ENCODE measurements around the gene RNASE11.
"Not testable (repeated sequence)": the region's sequence is repeated elsewhere in the genome, so short reads cannot be mapped to it uniquely, and the experiment has no call there.

The RNASE11 gene

DNA sequence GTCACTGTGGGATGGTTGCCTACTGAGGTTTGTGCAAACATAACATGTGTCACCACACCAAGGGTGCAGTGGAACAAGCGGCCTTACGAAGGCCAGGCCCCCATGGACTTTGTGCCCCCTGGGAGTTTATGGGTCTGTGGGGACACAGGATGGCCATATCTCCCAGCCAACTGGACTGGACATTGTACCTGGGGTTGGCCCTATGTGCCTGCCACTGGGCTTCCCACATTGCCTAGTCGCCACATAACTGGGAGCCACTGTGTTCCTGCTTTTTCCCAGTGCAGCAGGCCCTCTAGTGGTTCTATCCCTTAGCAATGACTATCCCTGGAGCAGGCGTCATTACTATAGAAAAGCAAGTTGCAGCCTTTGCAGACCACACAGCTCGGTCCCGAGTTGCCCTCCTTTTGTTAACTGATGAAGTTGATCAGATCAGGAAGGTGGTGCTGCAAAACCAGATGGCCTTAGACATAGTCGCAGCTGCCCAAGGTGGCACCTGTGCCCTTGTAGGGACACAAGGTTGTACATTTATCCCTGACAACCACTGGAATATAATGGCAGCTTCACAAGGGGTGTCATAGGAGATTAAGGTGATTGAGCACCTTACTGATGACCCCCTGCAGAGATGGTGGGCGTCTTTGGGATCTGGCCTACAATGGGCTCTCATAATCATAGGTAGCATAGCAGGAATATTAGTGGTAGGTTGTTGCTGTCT lies 18.5 kb upstream of the RNASE11 start:
- DNase-seq = peak; percentile 28
- H3K4me1 Mint-ChIP-seq = no peaks in the 10 kb centered on the region
- no peaks in the 10 kb centered on the region for H3K36me3 Mint-ChIP-seq (ENCODE audit: low read depth)
- no peak overlapping the region for H3K4me3 Mint-ChIP-seq
- no peaks in the 10 kb centered on the region for H3K9me3 Mint-ChIP-seq
- TF ChIP-seq, protein P1, sequence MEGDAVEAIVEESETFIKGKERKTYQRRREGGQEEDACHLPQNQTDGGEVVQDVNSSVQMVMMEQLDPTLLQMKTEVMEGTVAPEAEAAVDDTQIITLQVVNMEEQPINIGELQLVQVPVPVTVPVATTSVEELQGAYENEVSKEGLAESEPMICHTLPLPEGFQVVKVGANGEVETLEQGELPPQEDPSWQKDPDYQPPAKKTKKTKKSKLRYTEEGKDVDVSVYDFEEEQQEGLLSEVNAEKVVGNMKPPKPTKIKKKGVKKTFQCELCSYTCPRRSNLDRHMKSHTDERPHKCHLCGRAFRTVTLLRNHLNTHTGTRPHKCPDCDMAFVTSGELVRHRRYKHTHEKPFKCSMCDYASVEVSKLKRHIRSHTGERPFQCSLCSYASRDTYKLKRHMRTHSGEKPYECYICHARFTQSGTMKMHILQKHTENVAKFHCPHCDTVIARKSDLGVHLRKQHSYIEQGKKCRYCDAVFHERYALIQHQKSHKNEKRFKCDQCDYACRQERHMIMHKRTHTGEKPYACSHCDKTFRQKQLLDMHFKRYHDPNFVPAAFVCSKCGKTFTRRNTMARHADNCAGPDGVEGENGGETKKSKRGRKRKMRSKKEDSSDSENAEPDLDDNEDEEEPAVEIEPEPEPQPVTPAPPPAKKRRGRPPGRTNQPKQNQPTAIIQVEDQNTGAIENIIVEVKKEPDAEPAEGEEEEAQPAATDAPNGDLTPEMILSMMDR (IDR thresholded peaks at IDR 0.05) = peak; percentile 54
- H3K27me3 Mint-ChIP-seq (ENCODE audit: low read depth, poor library complexity) = peaks cover 9% of the 10 kb centered on the region
- H3K27ac Mint-ChIP-seq = no peak overlapping the region

DNA sequence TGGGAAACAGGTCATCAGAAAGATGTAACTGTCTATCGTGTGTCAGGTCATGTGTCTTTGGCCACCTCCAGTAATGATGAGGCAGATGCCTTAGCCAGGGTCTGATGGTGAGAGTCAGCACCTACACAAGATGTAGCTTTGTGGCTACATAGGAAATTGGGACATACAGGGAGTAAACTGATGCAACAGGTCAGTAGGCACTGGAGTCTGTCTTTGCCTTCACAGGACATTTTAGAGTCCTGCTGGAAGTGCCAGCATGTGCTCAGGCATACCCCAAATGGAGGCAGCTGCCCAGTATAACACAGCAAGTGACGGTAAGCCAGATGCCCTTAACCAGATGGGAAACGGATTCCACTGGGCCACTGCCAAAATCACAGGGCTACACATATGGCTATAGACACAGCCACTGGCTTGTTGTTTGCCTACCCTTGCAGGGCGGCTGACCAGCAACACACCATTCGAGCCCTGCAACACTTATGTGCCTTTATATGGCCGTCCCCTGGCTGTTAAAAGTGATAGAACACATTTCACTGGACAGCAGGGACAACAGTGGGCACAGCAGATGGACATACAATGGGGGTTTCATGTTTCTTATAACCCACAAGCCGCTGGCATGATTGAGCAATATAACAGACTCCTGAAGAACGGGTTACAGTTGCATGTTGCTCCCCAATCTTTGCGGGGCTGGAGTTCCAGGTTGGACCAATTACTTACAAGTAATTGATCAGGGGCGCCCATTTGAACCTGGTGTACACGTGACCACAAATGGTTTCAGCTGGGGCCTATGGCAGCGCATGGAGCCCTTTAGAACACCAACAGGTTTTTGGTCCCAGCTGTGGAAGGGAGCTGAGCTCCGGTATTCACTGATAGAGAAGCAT lies 16.3 kb upstream of the RNASE11 start:
- DNase-seq = no peak
- Mint-ChIP-seq H3K36me3 (ENCODE audit: low read depth) (no peaks in the 10 kb centered on the region), H3K27me3 (ENCODE audit: low read depth, poor library complexity) (peaks cover 9% of the 10 kb centered on the region), H3K9me3 (no peaks in the 10 kb centered on the region), H3K4me3 (no peak overlapping the region), H3K27ac (no peak overlapping the region), H3K4me1 (no peaks in the 10 kb centered on the region)
- TF ChIP-seq, protein P1 (IDR thresholded peaks at IDR 0.05) = no peak

DNA sequence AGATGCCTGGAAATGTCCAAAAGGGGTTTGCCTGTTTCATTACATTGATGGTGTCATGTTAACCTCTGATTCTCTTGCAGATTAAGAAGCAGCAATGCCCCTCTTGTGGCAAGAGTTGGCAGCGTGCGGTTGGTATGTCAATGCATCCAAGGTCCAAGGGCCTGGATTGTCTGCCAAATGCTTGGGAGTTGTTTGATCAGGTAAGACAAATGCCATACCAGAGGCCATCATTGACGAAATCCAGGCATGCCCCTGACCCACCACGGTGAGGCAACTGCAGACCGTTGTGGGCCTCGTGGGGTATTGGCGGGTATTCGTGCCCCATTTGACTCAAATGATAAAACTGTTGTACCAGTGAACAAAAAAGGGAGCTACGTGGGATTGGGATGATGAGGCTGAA lies 14.8 kb upstream of the RNASE11 start:
- H3K9me3 Mint-ChIP-seq = no peaks in the 10 kb centered on the region
- H3K4me3 Mint-ChIP-seq = no peak overlapping the region
- TF ChIP-seq, protein P1 (IDR thresholded peaks at IDR 0.05) = no peak
- no peak overlapping the region for H3K27ac Mint-ChIP-seq
- H3K36me3 Mint-ChIP-seq (ENCODE audit: low read depth) = no peaks in the 10 kb centered on the region
- H3K27me3 Mint-ChIP-seq (ENCODE audit: low read depth, poor library complexity) = peaks cover 9% of the 10 kb centered on the region
- DNase-seq = no peak
- H3K4me1 Mint-ChIP-seq = no peaks in the 10 kb centered on the region

DNA sequence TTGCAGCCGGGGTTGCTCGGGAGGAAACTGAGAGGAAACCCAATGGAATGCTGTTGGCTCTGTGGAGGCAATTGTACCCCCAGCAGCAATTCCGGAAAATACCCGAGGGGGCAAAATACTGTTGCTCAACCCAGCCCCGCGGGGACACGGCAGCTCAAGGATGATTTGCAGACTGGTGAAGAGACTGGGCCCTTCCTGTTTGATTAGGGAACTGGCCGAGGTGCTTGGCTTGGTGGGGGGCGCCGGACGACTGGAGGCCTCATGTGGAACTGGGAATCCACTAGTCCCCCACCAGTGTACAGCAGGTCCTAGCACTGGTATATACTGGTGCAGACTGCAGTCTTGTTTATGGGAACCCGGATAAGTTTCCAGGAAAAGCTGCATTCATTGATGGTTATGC lies 13.7 kb upstream of the RNASE11 start:
- H3K27me3 Mint-ChIP-seq (ENCODE audit: low read depth, poor library complexity) = peaks cover 4% of the 10 kb centered on the region
- H3K27ac Mint-ChIP-seq = no peak overlapping the region
- H3K9me3 Mint-ChIP-seq = no peaks in the 10 kb centered on the region
- DNase-seq = no peak
- H3K36me3 Mint-ChIP-seq (ENCODE audit: low read depth) = no peaks in the 10 kb centered on the region
- H3K4me3 Mint-ChIP-seq = no peak overlapping the region
- H3K4me1 Mint-ChIP-seq = no peaks in the 10 kb centered on the region
- TF ChIP-seq, protein P1 (IDR thresholded peaks at IDR 0.05) = no peak

DNA sequence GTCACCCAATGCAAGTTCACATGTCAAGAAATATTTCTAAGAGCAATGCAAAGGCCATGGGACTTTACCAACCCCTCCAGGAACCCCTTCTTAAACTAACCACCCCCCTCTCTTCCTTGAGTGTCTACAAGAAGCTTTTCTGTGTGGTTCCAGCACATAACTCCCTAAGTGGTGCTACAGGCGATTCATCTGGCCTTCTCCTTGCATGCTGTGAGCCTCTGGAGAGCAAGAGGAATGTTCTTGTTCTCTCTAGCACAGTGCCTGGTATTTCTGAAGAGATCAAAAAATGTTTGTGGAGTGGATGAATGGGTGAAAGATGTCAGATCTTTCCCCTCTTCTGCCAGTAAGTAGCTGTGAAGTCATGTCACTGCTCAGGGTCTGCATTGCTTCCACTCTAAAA lies 9.3 kb upstream of the RNASE11 start:
- Mint-ChIP-seq H3K36me3 (ENCODE audit: low read depth) (no peaks in the 10 kb centered on the region), H3K4me1 (no peaks in the 10 kb centered on the region), H3K27ac (no peak overlapping the region), H3K9me3 (no peaks in the 10 kb centered on the region), H3K27me3 (ENCODE audit: low read depth, poor library complexity) (no peaks in the 10 kb centered on the region), H3K4me3 (no peak overlapping the region)
- no peak for DNase-seq
- TF ChIP-seq, protein P1 (IDR thresholded peaks at IDR 0.05) = no peak

DNA sequence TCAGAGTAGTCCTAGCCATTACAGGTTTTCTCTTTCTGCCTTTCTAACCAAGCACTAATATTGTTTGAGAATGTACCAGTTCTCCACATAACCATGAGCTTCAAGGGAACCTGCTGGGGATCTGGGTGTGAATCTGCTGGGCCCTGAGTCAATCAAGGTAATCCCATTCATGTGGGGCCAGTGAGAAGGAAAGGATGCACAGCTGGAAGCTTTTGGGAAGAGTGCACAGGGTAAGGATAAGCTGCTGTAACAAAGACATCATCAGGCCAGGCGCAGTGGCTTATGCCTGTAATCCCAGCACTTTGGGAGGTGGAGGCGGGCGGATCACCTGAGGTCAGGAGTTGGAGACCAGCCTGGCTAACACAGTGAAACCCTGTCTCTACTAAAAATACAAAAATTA lies 7.9 kb upstream of the RNASE11 start:
- H3K27me3 Mint-ChIP-seq (ENCODE audit: low read depth, poor library complexity); H3K27ac Mint-ChIP-seq; H3K4me1 Mint-ChIP-seq; DNase-seq; H3K9me3 Mint-ChIP-seq; H3K4me3 Mint-ChIP-seq; H3K36me3 Mint-ChIP-seq (ENCODE audit: low read depth): not testable (repeated sequence)

Data from nephron progenitor cell (in vitro differentiated cells).